Mesothelial cell of epicardium (in vitro differentiated cells): ENCODE data around the gene GLT6D1. TPM values are rescaled to one million over a fixed set of nuclear protein-coding genes. Genes with fewer than 3 reads are reported as not detected.
"Not testable (repeated sequence)": the region's sequence is repeated elsewhere in the genome, so short reads cannot be mapped to it uniquely, and the experiment has no call there.

ENCODE experiments used
- DNase-seq, 2 experiments: peaks; one replicate each; pipeline ENCODE4 v3.0.0; 2021; ENCODE audit warnings: low spot score in 2 of 2; ENCODE audit not compliant: unreplicated experiment in 2 of 2
- H3K27ac Mint-ChIP-seq: 2 replicates; pipeline ENCODE4 v1.8.0; 2021; ENCODE audit warnings: mixed read lengths
- H3K27me3 Mint-ChIP-seq: 2 replicates; pipeline ENCODE4 v1.8.0; 2021; ENCODE audit warnings: low read depth, mixed read lengths
- H3K36me3 Mint-ChIP-seq: 2 replicates; pipeline ENCODE4 v1.8.0; 2021; ENCODE audit warnings: mixed read lengths
- H3K4me1 Mint-ChIP-seq: 2 replicates; pipeline ENCODE4 v1.8.0; 2021; ENCODE audit warnings: mixed read lengths
- H3K4me3 Mint-ChIP-seq: 2 replicates; pipeline ENCODE4 v1.8.0; 2021; ENCODE audit warnings: mild to moderate bottlenecking, moderate library complexity, mixed read lengths
- H3K9me3 Mint-ChIP-seq: 2 replicates; pipeline ENCODE4 v1.8.0; 2021; ENCODE audit warnings: mixed read lengths
- CTCF ChIP-seq: fragments of 200-600 bp; sonication (generic); IDR thresholded peaks from one replicate; pipeline ENCODE4 v1.5.0; 2021; ENCODE audit warnings: antibody characterized with exemption; ENCODE audit not compliant: unreplicated experiment
- total RNA-seq: library from RNA; stranded (reverse); gene quantifications from 3 replicates; pipeline ENCODE4 v1.2.1, GENCODE V29; 2021

GLT6D1 gene
- total RNA-seq, 1 donor from 2014 or later = not detected

- no peak for DNase-seq
- Mint-ChIP-seq H3K36me3 (no peaks in the 10 kb centered on the region), H3K4me1 (no peaks in the 10 kb centered on the region)
Observed at GRCh38 chr9:135673941-135674340, 34.6 kb upstream of the GLT6D1 start.

GRCh38 chr9:135672786-135673185, 33.4 kb upstream of the GLT6D1 start:
- H3K27ac Mint-ChIP-seq, H3K9me3 Mint-ChIP-seq, H3K4me1 Mint-ChIP-seq, H3K36me3 Mint-ChIP-seq, DNase-seq, H3K4me3 Mint-ChIP-seq: not testable (repeated sequence)
- H3K27me3 Mint-ChIP-seq = peaks cover 19% of the 10 kb centered on the region

More at GRCh38 chr9:135673941-135674340, 34.6 kb upstream of the GLT6D1 start:
- Mint-ChIP-seq H3K27ac (no peak overlapping the region), H3K4me3 (no peak overlapping the region), H3K9me3 (peaks cover 3% of the 10 kb centered on the region), H3K27me3 (peaks cover 19% of the 10 kb centered on the region)
- no peak for TF ChIP-seq CTCF

DNA sequence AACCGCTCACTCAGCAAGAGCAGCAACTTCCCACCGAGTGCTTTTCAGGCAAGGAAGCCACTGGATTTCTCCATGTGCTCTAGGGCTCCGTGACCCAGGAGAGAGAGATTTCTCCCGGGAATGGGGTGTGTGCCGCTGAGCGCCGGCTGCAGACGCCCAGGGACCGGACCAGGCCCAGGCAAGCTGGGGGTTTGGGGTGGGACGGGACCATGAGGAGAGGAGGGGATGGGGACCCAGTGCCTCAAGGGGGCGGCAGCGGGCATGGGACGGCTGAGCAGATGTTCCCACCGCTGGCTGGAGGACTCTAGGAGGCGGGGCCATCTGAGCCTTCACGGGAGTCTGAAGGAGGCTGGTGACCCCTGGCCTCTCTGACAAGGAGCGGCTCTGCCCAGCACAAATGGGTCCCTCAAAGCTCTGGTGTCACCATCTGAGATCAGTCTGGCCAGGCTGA, 32.3 kb upstream of the GLT6D1 start:
- no peak for DNase-seq

GRCh38 chr9:135670721-135671590, 31.6 kb upstream of the GLT6D1 start:
- DNase-seq = no peak
- Mint-ChIP-seq H3K9me3 (peaks cover 9% of the 10 kb centered on the region), H3K27ac (no peak overlapping the region), H3K27me3 (peaks cover 23% of the 10 kb centered on the region), H3K36me3 (peaks cover 2% of the 10 kb centered on the region), H3K4me3 (no peak overlapping the region), H3K4me1 (peaks cover 2% of the 10 kb centered on the region)
- no peak for TF ChIP-seq CTCF

More for the DNA sequence above, 32.3 kb upstream of the GLT6D1 start:
- no peak overlapping the region for H3K27ac Mint-ChIP-seq
- peaks cover 9% of the 10 kb centered on the region for H3K9me3 Mint-ChIP-seq
- H3K27me3 Mint-ChIP-seq = peaks cover 19% of the 10 kb centered on the region
- no peaks in the 10 kb centered on the region for H3K4me1 Mint-ChIP-seq
- peaks cover 2% of the 10 kb centered on the region for H3K36me3 Mint-ChIP-seq
- no peak for TF ChIP-seq CTCF
- no peak overlapping the region for H3K4me3 Mint-ChIP-seq

- Mint-ChIP-seq H3K9me3 (peaks cover 9% of the 10 kb centered on the region), H3K4me3 (no peak overlapping the region), H3K27me3 (peaks cover 23% of the 10 kb centered on the region)
Observed at GRCh38 chr9:135669616-135670285, 30.4 kb upstream of the GLT6D1 start.

DNA sequence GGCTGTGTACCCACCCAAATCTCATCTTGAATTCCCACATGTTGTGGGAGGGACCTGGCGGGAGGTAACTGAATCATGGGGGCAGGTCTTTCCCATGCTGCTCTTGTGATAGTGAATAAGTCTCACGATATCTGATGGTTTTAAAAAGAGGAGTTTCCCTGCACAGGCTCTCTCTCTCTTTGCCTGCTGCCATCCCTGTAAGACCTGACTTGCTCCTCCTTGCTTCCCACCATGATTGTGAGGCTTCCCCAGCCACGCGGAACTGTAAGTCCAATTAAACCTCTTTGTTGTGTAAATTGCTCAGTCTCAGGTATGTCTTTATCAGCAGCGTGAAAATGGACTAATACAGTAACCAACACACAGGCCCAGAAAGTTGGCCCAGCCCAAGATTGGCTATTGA, 29.7 kb upstream of the GLT6D1 start:
- Mint-ChIP-seq H3K27me3 (peaks cover 19% of the 10 kb centered on the region), H3K4me1 (peaks cover 13% of the 10 kb centered on the region)
- H3K4me3 Mint-ChIP-seq, DNase-seq, H3K27ac Mint-ChIP-seq, H3K9me3 Mint-ChIP-seq, H3K36me3 Mint-ChIP-seq: not testable (repeated sequence)

More at GRCh38 chr9:135669616-135670285, 30.4 kb upstream of the GLT6D1 start:
- Mint-ChIP-seq H3K36me3 (peaks cover 2% of the 10 kb centered on the region), H3K4me1 (peaks cover 7% of the 10 kb centered on the region), H3K27ac (no peak overlapping the region)
- TF ChIP-seq CTCF = no peak
- no peak for DNase-seq
